GM19099 (cell line): ENCODE results near the gene RASGRP2.

Experiments
- POLR2A ChIP-seq: IDR thresholded peaks from 3 replicates; pipeline ENCODE4 v1.6.1; 2011; ENCODE audit warnings: low read depth; ENCODE audit not compliant: insufficient read length; ENCODE audit errors: extremely low read depth

Gene RASGRP2

DNA sequence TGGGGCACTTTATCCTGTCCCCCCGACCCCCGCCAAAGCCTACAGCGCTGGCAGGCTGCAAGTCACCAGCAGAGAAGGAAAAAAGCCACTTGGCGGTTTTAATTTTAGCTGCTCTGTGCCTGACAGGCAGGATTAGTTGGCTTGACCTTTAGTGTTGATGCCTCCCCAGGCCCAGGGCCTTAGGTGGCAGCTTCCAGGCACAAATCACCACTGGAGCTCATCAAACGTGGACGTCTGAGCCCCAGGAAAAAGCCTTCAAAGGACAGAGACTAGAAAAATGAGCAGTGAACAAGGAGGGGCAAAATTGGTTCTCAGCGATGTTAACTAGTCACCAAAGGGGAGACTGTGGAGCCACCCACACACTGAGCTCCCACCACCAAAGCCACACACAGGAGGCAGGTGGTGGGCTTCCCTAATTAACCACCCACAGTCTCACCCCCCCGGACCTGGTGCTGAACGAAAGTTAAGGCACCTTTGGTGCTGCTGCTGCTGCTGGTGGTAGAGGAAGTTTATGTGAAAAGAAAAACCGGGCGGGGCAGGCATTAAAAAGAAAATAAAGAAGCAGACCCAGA is 20.2 kb upstream of the RASGRP2 start:
- no peak for TF ChIP-seq POLR2A

DNA sequence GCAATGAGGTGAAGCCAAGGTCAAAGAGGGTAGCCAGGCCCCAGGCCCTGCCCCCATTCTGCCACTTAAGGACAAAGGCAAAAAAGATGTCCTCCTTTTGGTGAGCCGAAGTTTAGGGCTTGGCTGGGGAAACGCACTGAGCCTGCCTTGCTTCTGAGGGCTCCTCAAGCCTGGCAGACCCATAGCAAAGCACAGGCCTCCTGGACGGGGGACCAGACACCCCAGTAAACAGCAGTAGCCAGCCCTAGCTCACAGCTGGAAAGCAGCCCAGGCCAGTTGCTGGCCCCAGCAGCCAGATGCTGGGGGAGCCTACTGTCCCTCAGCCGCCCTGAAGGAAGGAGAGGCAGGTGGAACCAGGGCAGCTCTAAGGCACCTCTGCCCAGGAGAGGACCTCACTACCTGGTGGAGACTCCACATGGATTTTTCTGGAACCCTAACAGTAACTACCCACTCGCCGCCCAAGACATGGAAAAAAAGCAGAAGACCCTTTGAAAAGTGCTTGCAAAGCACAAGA is 19.6 kb upstream of the RASGRP2 start:
- TF ChIP-seq POLR2A = peak; percentile 33

GRCh38 chr11:64762674-64763525 is 19.0 kb upstream of the RASGRP2 start:
- TF ChIP-seq POLR2A = no peak

DNA sequence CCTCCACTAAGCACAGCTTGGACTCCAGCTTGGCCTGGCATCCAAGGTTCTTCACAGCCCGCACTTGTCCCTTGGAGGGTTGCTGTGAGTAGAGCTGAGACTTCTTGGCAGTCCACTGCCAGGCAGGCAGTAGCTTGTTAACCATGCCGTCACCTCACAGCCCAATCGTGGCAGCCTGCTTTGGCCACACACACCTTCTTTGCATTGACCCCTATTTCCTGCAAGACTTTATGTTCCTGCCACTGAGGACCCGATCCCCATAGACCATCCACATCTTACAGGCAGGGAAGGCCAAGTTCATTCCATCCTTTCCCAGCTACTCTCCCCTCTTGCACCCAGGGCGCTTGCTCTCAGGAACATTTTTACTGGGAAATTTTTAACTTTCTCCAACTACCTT is 18.3 kb upstream of the RASGRP2 start:
- TF ChIP-seq POLR2A = peak; percentile 32

DNA sequence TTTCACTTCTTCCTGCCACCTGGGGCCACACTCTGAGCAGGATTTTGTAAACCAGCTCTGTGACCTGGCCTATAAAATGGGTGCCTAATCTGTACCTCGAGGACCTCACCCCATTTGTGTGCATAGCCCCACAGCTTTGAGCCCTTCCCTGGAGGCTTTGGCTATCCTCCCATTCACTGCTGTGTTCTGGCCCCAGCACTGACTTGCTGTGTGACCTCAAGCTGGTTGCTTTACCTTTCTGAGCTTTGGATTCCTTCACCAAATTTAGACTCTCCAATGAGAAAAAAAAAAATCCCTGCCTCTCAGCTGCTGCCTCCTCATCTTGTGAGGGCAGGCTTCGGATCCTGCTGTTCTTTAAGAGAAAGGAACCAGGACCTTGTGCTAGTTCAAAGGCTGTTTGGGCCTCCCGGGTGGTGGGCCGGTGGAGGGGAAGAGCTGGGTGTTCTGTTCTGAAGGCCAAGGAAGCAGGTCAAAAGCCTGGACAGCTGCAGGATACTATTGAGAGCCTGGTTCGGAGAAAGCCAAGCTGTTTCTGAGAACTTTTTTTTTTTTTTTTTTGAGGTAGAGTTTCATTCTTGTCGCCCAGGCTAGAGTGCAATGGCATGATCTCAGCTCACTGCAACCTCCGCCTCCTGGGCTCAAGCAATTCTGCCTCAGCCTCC is 16.9 kb upstream of the RASGRP2 start:
- TF ChIP-seq POLR2A = no peak

DNA sequence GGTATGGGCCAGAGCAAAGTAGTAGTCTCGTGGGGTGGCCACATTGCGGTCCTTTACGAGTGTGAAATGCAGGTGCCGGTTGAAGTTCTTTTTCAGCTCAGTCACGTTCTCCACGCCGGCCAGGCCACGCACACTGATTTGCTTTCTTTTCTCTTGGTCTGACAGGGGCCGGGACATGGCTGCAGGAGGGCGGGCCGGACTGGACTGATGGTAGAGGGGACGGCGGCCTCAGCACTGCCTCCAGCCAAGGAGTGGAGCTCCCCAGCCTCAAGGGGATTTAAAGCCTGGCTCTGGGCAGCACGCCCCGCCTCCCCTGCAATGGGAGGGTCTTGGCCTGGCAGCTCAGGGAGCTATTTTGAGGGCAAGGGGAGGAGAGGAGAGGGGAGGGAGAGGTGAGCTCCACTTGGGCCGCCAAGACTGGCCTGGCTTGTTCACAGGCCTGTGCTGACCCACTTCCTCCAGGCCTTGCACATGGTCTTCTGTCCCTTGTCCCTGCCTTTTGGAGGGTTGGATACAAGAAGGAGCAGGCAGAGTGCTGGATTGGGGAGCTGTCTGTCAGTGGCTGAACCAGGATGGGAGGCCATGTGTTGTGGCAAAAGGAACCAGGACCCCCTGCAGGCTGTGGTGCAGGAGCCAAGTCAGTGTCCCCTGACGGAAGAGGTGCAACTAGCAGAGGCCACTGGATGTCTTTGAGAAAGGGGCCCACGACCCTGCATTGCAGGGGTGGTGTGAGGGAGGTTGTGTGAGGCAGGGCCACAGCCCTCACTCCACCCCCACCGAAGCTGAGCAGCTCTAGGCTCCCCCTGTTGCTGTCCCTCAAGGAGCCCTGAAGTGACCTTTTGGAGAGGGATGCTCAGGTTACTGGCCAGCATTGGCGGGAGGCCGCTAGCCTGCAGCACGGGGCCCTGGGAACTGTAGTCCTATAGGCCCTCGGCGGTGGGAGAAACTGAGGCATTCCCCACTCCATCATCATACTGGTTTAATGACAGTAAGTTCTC is 16.1 kb upstream of the RASGRP2 start, which contains the start of gene PYGM:
Gene PYGM (minus strand): TSS at position 253 of the 998 bp plus-strand sequence. CDS start 76 bp downstream, at position 177.
- TF ChIP-seq POLR2A = no peak

DNA sequence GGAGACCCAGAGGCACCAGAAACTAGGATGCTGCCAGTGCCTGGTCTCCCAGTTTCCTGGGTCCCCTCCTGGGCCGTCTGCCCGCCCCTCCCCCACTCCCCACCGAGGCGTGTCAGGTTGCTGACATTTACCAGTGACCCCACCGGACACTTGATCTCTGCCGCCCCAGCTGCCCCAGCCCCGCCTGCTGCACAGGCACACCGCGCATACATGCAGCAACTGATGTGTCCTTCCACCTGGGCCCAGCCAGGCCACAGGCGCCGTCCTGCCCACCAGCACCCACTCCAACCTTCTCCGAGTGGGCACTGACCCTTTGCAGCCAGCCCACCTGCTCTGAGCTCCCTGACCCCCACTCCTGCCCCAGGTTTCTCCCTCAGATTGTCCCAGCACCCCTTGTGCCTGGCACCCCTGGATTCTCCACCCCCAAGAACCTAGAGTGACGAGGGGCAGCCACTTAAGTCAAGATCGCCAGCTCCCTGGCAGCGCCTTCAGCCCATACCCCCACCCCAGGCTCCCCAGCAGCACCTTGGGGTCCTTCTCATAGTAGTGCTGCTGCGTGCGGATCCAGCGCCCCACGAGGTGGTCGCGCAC is 15.3 kb upstream of the RASGRP2 start:
- no peak for TF ChIP-seq POLR2A

- TF ChIP-seq POLR2A = no peak
Measured at GRCh38 chr11:64758330-64759079, 14.6 kb upstream of the RASGRP2 start.

DNA sequence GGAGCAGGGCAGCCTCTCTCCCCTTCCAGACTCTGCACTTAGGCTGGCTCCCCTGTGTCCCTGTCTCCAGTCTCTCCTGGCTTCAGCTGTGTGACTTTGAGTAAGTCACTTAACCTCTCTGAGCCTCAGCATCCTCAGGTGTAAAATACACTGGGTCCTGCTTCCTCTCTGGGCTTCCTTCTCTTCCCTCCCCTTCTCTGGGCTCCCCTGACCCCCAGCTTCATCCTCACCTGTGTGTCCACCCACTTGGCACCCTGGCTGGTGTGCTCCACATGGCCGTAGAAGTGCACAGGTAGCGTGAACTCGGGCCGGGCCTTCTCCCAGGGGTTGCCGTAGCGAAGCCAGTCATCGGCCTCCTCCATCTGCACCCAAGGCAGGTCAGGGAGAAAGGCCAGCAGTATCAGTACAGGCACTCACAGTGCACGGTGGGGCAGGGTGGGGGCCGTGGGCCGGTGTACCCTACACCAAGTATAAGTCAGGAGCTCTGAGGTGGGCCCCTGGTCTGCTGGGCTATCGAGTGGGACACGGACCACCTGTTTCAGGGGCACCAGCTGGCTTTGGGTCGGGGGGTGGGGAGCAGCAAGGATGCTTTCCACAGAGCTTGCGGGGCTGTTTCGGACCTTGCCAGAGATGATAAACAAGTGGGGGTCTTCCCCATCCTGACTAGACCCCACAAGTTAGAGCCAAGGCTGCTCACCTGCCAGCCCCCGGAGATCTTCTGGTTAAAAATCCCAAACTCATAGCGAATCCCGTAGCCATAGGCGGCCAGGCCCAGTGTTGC is 13.8 kb upstream of the RASGRP2 start:
- TF ChIP-seq POLR2A = no peak

GRCh38 chr11:64755681-64756361 is 11.9 kb upstream of the RASGRP2 start:
- no peak for TF ChIP-seq POLR2A

DNA sequence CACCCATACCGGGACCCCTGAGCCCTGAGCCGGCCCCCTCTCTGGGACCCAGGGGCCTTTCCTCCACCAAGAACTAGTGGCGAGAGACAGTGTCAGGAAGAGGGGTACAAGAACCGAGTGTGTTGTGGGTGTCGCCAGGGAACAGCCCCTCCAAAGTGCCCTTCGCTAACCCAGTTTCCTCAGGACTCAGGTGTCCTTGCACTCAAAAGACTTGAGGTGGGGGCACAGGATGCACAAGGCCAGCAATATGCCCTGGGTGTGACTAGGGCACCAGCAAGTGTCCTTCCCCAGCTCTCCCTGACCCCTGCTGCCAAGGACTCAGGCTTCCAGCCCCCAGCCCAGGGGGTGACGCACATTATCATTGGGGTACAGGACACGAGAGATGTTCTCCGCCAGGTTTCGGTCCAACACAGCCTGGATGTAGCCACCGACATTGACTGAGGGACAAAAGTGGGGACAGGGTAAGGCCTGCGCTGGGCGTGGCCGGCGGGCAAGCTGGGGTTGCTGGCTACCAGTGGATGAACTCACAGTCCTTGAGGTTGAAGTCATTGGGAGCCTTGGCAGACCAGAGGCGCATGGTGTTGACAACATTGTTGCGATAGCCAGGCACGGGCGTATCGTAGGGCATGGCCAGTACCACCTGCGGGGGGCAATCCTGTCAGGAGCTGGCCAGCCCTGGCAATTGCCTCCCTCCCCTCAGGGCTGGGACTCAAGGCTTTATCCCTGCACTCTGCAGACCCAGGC is 11.1 kb upstream of the RASGRP2 start:
- no peak for TF ChIP-seq POLR2A
